ENCODE measurements around the gene PGAM1. TPM values are rescaled to one million over a fixed set of nuclear protein-coding genes. Genes with fewer than 3 reads are reported as not detected.
A peak's percentile ranks its signal among the peaks of the same experiment; 100 is the strongest.

The PGAM1 gene
- total and polyA plus RNA-seq, 2 of the 13 experiments (the other 11 are each of a cell fraction or from before 2014, with no cell fraction given), result 354 to 483 TPM

- TF ChIP-seq REST (IDR thresholded peaks at IDR 0.05; ENCODE audit: borderline replicate concordance in 1 of 2, low read depth in 1 of 2, low read length in 2 of 2) (no peak), HOXA7 (CRISPR knock-in tag; IDR thresholded peaks at IDR 0.05) (no peak), IRX3 (CRISPR knock-in tag; IDR thresholded peaks at IDR 0.05; ENCODE audit: borderline replicate concordance, low read depth) (no peak), NFRKB (IDR thresholded peaks at IDR 0.05) (no peak), ZMAT5 (CRISPR knock-in tag; IDR thresholded peaks at IDR 0.05; ENCODE audit: borderline replicate concordance, low read depth) (no peak), CEBPG (CRISPR knock-in tag; IDR thresholded peaks at IDR 0.05) (no peak), STAG1 (CRISPR knock-in tag; IDR thresholded peaks at IDR 0.05) (peak; percentile 8; the same call in 1 of the 2 replicates), MED8 (CRISPR knock-in tag; IDR thresholded peaks at IDR 0.05; ENCODE audit: insufficient replicate concordance) (no peak), ISX (CRISPR knock-in tag; conservative IDR thresholded peaks at IDR 0.05) (no peak), ZKSCAN1 (IDR thresholded peaks at IDR 0.05; ENCODE audit: low read length) (no peak), ZNF577 (CRISPR knock-in tag; IDR thresholded peaks at IDR 0.05; ENCODE audit: borderline replicate concordance, low read depth) (no peak), SP1 (IDR thresholded peaks at IDR 0.05) (no peak), SP1 (CRISPR knock-in tag; IDR thresholded peaks at IDR 0.05) (no peak), ZKSCAN8 (CRISPR knock-in tag; IDR thresholded peaks at IDR 0.05; ENCODE audit: borderline replicate concordance) (peak; percentile 34; the same call in 1 of the 2 replicates), SOX6 (IDR thresholded peaks at IDR 0.05) (no peak), SOX6 (CRISPR knock-in tag; IDR thresholded peaks at IDR 0.05) (no peak), ZNF563 (CRISPR knock-in tag; IDR thresholded peaks at IDR 0.05) (no peak), ZNF660 (CRISPR knock-in tag; IDR thresholded peaks at IDR 0.05; ENCODE audit: borderline replicate concordance, low read depth) (no peak), PAWR (CRISPR knock-in tag; IDR thresholded peaks at IDR 0.05; ENCODE audit: borderline replicate concordance) (no peak), ZNF547 (CRISPR knock-in tag; IDR thresholded peaks at IDR 0.05) (no peak), SOX5 (CRISPR knock-in tag; IDR thresholded peaks at IDR 0.05; ENCODE audit: borderline replicate concordance) (no peak; the same call in 1 of the 2 replicates), ZNF83 (CRISPR knock-in tag; IDR thresholded peaks at IDR 0.05; ENCODE audit: borderline replicate concordance) (no peak), BCL6 (CRISPR knock-in tag; IDR thresholded peaks at IDR 0.05) (no peak), RCOR2 (CRISPR knock-in tag; IDR thresholded peaks at IDR 0.05) (no peak), ZNF275 (CRISPR knock-in tag; IDR thresholded peaks at IDR 0.05; ENCODE audit: borderline replicate concordance) (no peak; the same call in 1 of the 2 replicates), HDAC2 (CRISPR knock-in tag; IDR thresholded peaks at IDR 0.05) (peak; percentile 75), ZBTB20 (CRISPR knock-in tag; IDR thresholded peaks at IDR 0.05; ENCODE audit: borderline replicate concordance, low read depth) (no peak)
These were observed 25.1 kb upstream of the PGAM1 start, which contains the start of gene RRP12 (continued) for GRCh38 chr10:97400665-97401454.

Data from HepG2 (cell line).